ENCODE results near the gene TBXA2R.

- TF ChIP-seq CTCF (conservative IDR thresholded peaks at IDR 0.05), result no peak
- no peak for TF ChIP-seq EZH2 (IDR thresholded peaks at IDR 0.05; ENCODE audit: low read depth)
These were observed 25.4 kb upstream of the TBXA2R start for GRCh38 chr19:3632098-3632497.

Measured in PC-9 (cell line).